Testis (tissue), 3 donors: ENCODE measurements around the gene PLA2G4F. TPM values are rescaled to one million over a fixed set of nuclear protein-coding genes. Genes with fewer than 3 reads are reported as not detected.

ENCODE experiments used
- DNase-seq: peaks from one replicate; pipeline ENCODE4 v3.0.0-alpha.2; 2019
- H3K27ac ChIP-seq, 2 donors: fragments of 200-600 bp; sonication (generic); one replicate each; pipeline ENCODE4 v1.5.1; 2019
- H3K27me3 ChIP-seq: fragments of 200-600 bp; sonication (generic); one replicate; pipeline ENCODE4 v1.5.1; 2019
- H3K36me3 ChIP-seq: fragments of 200-600 bp; sonication (generic); one replicate; pipeline ENCODE4 v1.5.1; 2017; ENCODE audit warnings: low read depth; ENCODE audit errors: missing control alignments
- H3K4me1 ChIP-seq: fragments of 200-600 bp; sonication (generic); one replicate; pipeline ENCODE4 v1.5.1; 2019
- H3K4me3 ChIP-seq, 2 donors: fragments of 200-600 bp; sonication (generic); one replicate each; pipeline ENCODE4 v1.5.1; 2017 to 2019
- H3K9me3 ChIP-seq: fragments of 200-600 bp; sonication (generic); one replicate; pipeline ENCODE4 v1.5.1; 2017
- CTCF ChIP-seq, 3 experiments: fragments of 450-650 bp in 2 of 3; fragments of 200-600 bp in 1 of 3; sonication (generic) in 1 of 3; IDR thresholded peaks; one replicate each; pipeline ENCODE4 v1.5.1; 2016 to 2019; ENCODE audit warnings: antibody characterized with exemption in 3 of 3, mild to moderate bottlenecking in 2 of 3, moderate library complexity in 1 of 3
- POLR2A ChIP-seq: fragments of 450-650 bp; IDR thresholded peaks from one replicate; pipeline ENCODE4 v1.6.1; 2017; ENCODE audit warnings: antibody characterized with exemption, mild to moderate bottlenecking, moderate library complexity
- WGBS, 2 donors: methylation state at CpG; one replicate each; pipeline ENCODE4 v1.1.5; 2018; 5-methylcytosine and 5-hydroxymethylcytosine counted together
- intact Hi-C: fragments of 100-400 bp; cut with DNase I; formaldehyde crosslinking; loops from one replicate; pipeline ENCODE4 v1.15.1; 2023; ENCODE audit warnings: low total_unique reads
- polyA plus RNA-seq: library from polyadenylated mRNA; stranded (reverse); fragments of 350-450 nt; fragmentation: Illumina TruSeq; extraction: RNeasy Lipid Tissue Mini Kit (QIAGEN cat#74804); gene quantifications from one replicate; pipeline ENCODE4 v1.2.3, GENCODE V29; 2014; ENCODE audit warnings: low read depth, low replicate concordance; ENCODE audit not compliant: insufficient read depth
- total RNA-seq, 2 donors: library from RNA; depleted of rRNA; stranded (reverse); fragments of >200 nt; gene quantifications; one replicate each; pipeline ENCODE4 v1.2.3, GENCODE V29; 2016

The PLA2G4F gene
- total and polyA plus RNA-seq, 3 donors from 2014 or later = 0.12 to 0.31 (median 0.15) TPM

GRCh38 chr15:42160136-42160535, 3.7 kb upstream of the PLA2G4F start:
- no peak overlapping the region for H3K4me3 ChIP-seq
- WGBS, 2 donors = 83 to 91% methylated on average over 7 of the region's 7 CpGs
- H3K27me3 ChIP-seq = no peaks in the 10 kb centered on the region
- no peaks in the 10 kb centered on the region for H3K36me3 ChIP-seq
- no peak for DNase-seq
- no peaks in the 10 kb centered on the region for H3K4me1 ChIP-seq
- intact Hi-C loops = no loop called here
- no peak overlapping the region for H3K27ac ChIP-seq
- TF ChIP-seq POLR2A (no peak), CTCF (IDR thresholded peaks at IDR 0.05) (no peak)
- no peaks in the 10 kb centered on the region for H3K9me3 ChIP-seq

GRCh38 chr15:42159381-42160015, 3.1 kb upstream of the PLA2G4F start:
- Histone ChIP-seq H3K4me1 (no peaks in the 10 kb centered on the region), H3K9me3 (no peaks in the 10 kb centered on the region), H3K36me3 (no peaks in the 10 kb centered on the region), H3K27ac (no peak overlapping the region), H3K4me3 (no peak overlapping the region), H3K27me3 (no peaks in the 10 kb centered on the region)
- WGBS, 2 donors = 81 to 85% methylated on average over 14 to 18 of the region's 18 CpGs
- DNase-seq = no peak
- TF ChIP-seq POLR2A = no peak
- TF ChIP-seq CTCF (IDR thresholded peaks at IDR 0.05) = no peak
- intact Hi-C loops = no loop called here

- DNase-seq = no peak
- TF ChIP-seq POLR2A = no peak
- no peak for TF ChIP-seq CTCF (IDR thresholded peaks at IDR 0.05)
- no peak overlapping the region for H3K4me3 ChIP-seq
- no peak overlapping the region for H3K27ac ChIP-seq
- intact Hi-C loops = no loop called here
- H3K4me1 ChIP-seq = no peaks in the 10 kb centered on the region
- no peaks in the 10 kb centered on the region for H3K36me3 ChIP-seq
- WGBS, 2 donors = 60 to 92% methylated on average over 1 to 10 of the region's 10 CpGs
- H3K27me3 ChIP-seq = no peaks in the 10 kb centered on the region
- no peaks in the 10 kb centered on the region for H3K9me3 ChIP-seq
Measured at GRCh38 chr15:42158941-42159340, 2.5 kb upstream of the PLA2G4F start.

GRCh38 chr15:42157981-42158765, 1.7 kb upstream of the PLA2G4F start:
- 76 to 84% methylated on average over 8 of the region's 8 CpGs for WGBS, 2 donors

More at GRCh38 chr15:42157981-42158765, 1.7 kb upstream of the PLA2G4F start:
- Histone ChIP-seq H3K4me1 (no peaks in the 10 kb centered on the region), H3K27ac (no peak overlapping the region), H3K27me3 (no peaks in the 10 kb centered on the region), H3K36me3 (no peaks in the 10 kb centered on the region), H3K4me3 (no peak overlapping the region), H3K9me3 (no peaks in the 10 kb centered on the region)
- DNase-seq = no peak
- intact Hi-C loops = no loop called here
- TF ChIP-seq CTCF (IDR thresholded peaks at IDR 0.05) (no peak), POLR2A (no peak)
